ENCODE results near the gene PHACTR2.

The PHACTR2 gene

GRCh38 chr6:143673669-143674068 is 4.1 kb upstream of the PHACTR2 start:
- DNase-seq = no peak
- Histone ChIP-seq H3K4me1 (peaks cover 0 to 44% (median 22%) of the 10 kb centered on the region in 4 donors), H3K9me3 (peaks cover 0 to 2% (median 0%) of the 10 kb centered on the region in 3 donors), H3K4me3 (no peak overlapping the region), H3K27me3 (no peaks in the 10 kb centered on the region), H3K36me3 (no peaks in the 10 kb centered on the region), H3K27ac (peak overlapping the region; percentile 8 to 44)
- intact Hi-C loops (cut with DNase I; ENCODE audit: low total_unique reads) = no loop called here
- TF ChIP-seq CTCF (IDR thresholded peaks at IDR 0.05) = no peak

GRCh38 chr6:143674483-143675381 is 3.0 kb upstream of the PHACTR2 start:
- intact Hi-C loops (cut with DNase I; ENCODE audit: low total_unique reads) = loop anchor here (5.0 kb wide), 1 partner anchor 168 kb away; the partner anchor contains the start of gene LTV1

GRCh38 chr6:143675382-143675900 is 2.3 kb upstream of the PHACTR2 start:
- Histone ChIP-seq H3K27me3 (no peaks in the 10 kb centered on the region), H3K27ac (peak overlapping the region; percentile 44 to 61), H3K9me3 (no peaks in the 10 kb centered on the region), H3K4me1 (peaks cover 0 to 52% (median 22%) of the 10 kb centered on the region in 4 donors), H3K4me3 (no peak overlapping the region), H3K36me3 (no peaks in the 10 kb centered on the region)
- intact Hi-C loops (cut with DNase I; ENCODE audit: low total_unique reads) = loop anchor here (5.0 kb wide), 1 partner anchor 167 kb away; the partner anchor contains the start of gene LTV1
- no peak for TF ChIP-seq CTCF (IDR thresholded peaks at IDR 0.05)
- DNase-seq = no peak

More at GRCh38 chr6:143674483-143675381, 3.0 kb upstream of the PHACTR2 start:
- H3K27me3 ChIP-seq = no peaks in the 10 kb centered on the region
- no peaks in the 10 kb centered on the region for H3K36me3 ChIP-seq
- no peak overlapping the region for H3K4me3 ChIP-seq
- H3K4me1 ChIP-seq = peaks cover 0 to 48% (median 22%) of the 10 kb centered on the region in 4 donors
- H3K27ac ChIP-seq = peak overlapping the region; percentile 44 to 61
- TF ChIP-seq CTCF (IDR thresholded peaks at IDR 0.05) = no peak
- H3K9me3 ChIP-seq = no peaks in the 10 kb centered on the region
- DNase-seq = no peak

- TF ChIP-seq CTCF (IDR thresholded peaks at IDR 0.05) = no peak
- peaks cover 0 to 57% (median 22%) of the 10 kb centered on the region in 4 donors for H3K4me1 ChIP-seq
- H3K36me3 ChIP-seq = no peaks in the 10 kb centered on the region
- peak overlapping the region; percentile 44 to 97 for H3K27ac ChIP-seq
- no peak for DNase-seq
- intact Hi-C loops (cut with DNase I; ENCODE audit: low total_unique reads) = loop anchor here (5.0 kb wide), 1 partner anchor 166 kb away; the partner anchor contains the start of gene LTV1
- no peak overlapping the region for H3K4me3 ChIP-seq
- no peaks in the 10 kb centered on the region for H3K27me3 ChIP-seq
- H3K9me3 ChIP-seq = no peaks in the 10 kb centered on the region
Observed at GRCh38 chr6:143675946-143676345, 1.8 kb upstream of the PHACTR2 start.

- peak overlapping the region; percentile 12 to 97 for H3K27ac ChIP-seq
- DNase-seq = no peak
- no peak for TF ChIP-seq CTCF (IDR thresholded peaks at IDR 0.05)
- no peaks in the 10 kb centered on the region for H3K36me3 ChIP-seq
- H3K4me1 ChIP-seq = peaks cover 0 to 59% (median 22%) of the 10 kb centered on the region in 4 donors
- no peak overlapping the region for H3K4me3 ChIP-seq
- intact Hi-C loops (cut with DNase I; ENCODE audit: low total_unique reads) = loop anchor here (5.0 kb wide), 1 partner anchor 166 kb away; the partner anchor contains the start of gene LTV1
- no peaks in the 10 kb centered on the region for H3K27me3 ChIP-seq
- no peaks in the 10 kb centered on the region for H3K9me3 ChIP-seq
Observed at GRCh38 chr6:143676437-143677045, 1.2 kb upstream of the PHACTR2 start.
